Measurements from ENCODE around the gene SMARCD1. TPM values are rescaled to one million over a fixed set of nuclear protein-coding genes. Genes with fewer than 3 reads are reported as not detected.

SMARCD1 gene
- total RNA-seq, 1 donor from 2014 or later: 121 TPM

DNA sequence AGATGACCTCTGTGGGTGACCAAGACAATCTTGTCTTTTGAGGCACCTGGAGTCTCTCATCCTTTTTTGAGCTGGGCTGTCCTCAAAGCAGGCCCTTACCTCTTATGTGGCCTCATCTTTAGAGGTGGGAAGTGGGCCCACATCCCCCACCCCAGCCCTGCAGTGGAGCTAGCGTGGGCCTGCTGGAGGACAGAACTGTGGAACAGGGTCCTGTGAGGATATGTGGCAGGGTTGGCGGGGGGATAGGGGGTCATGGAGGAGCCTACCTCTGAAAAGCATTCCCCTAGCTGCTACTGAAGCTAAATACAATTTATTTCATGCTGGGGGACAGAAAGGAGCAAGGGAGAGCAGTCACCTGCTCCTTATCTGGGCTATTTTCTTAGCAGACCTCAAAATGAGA, 18.2 kb downstream of the SMARCD1 start:
- Mint-ChIP-seq H3K4me1 (peaks cover 31% of the 10 kb centered on the region), H3K9me3 (no peaks in the 10 kb centered on the region), H3K36me3 (peaks cover 21% of the 10 kb centered on the region), H3K27me3 (ENCODE audit: insufficient read depth, low read depth) (peaks cover 4% of the 10 kb centered on the region), H3K27ac (peak overlapping the region; percentile 2), H3K4me3 (no peak overlapping the region)
- no peak for DNase-seq (ENCODE audit: low spot score)
- Histone ChIP-seq H3K4me2 (no peak overlapping the region), H3K4me1 (peaks cover 8% of the 10 kb centered on the region), H3K9me3 (ENCODE audit: low read depth) (no peaks in the 10 kb centered on the region), H3K36me3 (no peaks in the 10 kb centered on the region), H3K27ac (no peak overlapping the region), H2AFZ (replicated peaks) (no peak overlapping the region), H3K4me3 (no peak overlapping the region), H3F3A (ENCODE audit: low read depth) (peaks cover 36% of the 10 kb centered on the region), H4K20me1 (ENCODE audit: low read depth) (peaks cover 10% of the 10 kb centered on the region), H3K9ac (no peak overlapping the region), H3K27me3 (no peaks in the 10 kb centered on the region), H3K79me2 (ENCODE audit: low read depth) (no peaks in the 10 kb centered on the region)
- no peak for TF ChIP-seq EZH2phosphoT487 (IDR thresholded peaks at IDR 0.05)

DNA sequence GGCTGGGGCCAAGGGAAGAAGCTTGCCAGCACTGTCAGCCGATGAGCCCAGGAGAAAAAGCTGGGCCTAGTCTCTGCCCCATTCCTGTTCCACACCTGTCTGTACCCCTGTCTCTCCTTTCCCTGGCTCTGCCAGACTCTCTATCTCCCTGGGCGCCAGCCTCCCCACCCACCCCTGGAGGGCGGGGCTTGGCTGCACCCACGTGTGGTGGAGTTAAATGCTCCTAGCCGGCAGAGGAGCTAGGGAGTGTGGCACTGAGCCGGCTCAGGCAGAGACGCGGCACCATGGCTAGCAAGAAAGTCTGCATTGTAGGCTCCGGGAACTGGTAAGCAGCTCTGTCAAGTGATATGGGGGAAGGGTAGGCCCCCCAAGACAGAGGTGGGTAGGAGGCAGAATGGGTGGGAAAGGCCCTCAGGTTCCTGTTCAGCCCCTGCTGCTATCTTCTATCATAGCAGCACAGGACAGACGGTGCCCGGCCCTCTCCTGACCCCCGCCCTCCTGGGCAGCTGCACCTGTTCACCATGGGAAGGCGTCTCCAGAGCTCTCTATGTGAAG, 18.7 kb downstream of the SMARCD1 start, which contains the start of gene GPD1:
Gene GPD1, plus strand, starts transcription at position 242 of the 555 bp plus-strand sequence. Its CDS starts 43 bp downstream, at position 285.
- Histone ChIP-seq H3K9ac (no peak within 1 kb of the TSS), H3K4me1 (peaks cover 8% of the 10 kb centered on the region), H4K20me1 (ENCODE audit: low read depth) (peaks cover 10% of the 10 kb centered on the region), H3K79me2 (ENCODE audit: low read depth) (no peaks in the 10 kb centered on the region), H3K36me3 (no peaks in the 10 kb centered on the region), H3K27me3 (no peaks in the 10 kb centered on the region), H3K9me3 (ENCODE audit: low read depth) (no peaks in the 10 kb centered on the region), H3F3A (ENCODE audit: low read depth) (peaks cover 31% of the 10 kb centered on the region), H3K27ac (no peak within 1 kb of the TSS), H3K4me2 (no peak within 1 kb of the TSS), H3K4me3 (no peak within 1 kb of the TSS), H2AFZ (replicated peaks) (no peak within 1 kb of the TSS)
- peak; percentile 68 for DNase-seq (ENCODE audit: low spot score)
- TF ChIP-seq, protein P1, sequence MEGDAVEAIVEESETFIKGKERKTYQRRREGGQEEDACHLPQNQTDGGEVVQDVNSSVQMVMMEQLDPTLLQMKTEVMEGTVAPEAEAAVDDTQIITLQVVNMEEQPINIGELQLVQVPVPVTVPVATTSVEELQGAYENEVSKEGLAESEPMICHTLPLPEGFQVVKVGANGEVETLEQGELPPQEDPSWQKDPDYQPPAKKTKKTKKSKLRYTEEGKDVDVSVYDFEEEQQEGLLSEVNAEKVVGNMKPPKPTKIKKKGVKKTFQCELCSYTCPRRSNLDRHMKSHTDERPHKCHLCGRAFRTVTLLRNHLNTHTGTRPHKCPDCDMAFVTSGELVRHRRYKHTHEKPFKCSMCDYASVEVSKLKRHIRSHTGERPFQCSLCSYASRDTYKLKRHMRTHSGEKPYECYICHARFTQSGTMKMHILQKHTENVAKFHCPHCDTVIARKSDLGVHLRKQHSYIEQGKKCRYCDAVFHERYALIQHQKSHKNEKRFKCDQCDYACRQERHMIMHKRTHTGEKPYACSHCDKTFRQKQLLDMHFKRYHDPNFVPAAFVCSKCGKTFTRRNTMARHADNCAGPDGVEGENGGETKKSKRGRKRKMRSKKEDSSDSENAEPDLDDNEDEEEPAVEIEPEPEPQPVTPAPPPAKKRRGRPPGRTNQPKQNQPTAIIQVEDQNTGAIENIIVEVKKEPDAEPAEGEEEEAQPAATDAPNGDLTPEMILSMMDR (IDR thresholded peaks at IDR 0.05): no peak
- TF ChIP-seq EZH2phosphoT487 (IDR thresholded peaks at IDR 0.05) (no peak), EZH2 (IDR thresholded peaks at IDR 0.05) (no peak)
- Mint-ChIP-seq H3K27ac (peak within 1 kb of the TSS; percentile 37), H3K27me3 (ENCODE audit: insufficient read depth, low read depth) (peaks cover 7% of the 10 kb centered on the region), H3K4me3 (no peak within 1 kb of the TSS), H3K4me1 (peaks cover 35% of the 10 kb centered on the region), H3K9me3 (no peaks in the 10 kb centered on the region), H3K36me3 (peaks cover 16% of the 10 kb centered on the region)

DNA sequence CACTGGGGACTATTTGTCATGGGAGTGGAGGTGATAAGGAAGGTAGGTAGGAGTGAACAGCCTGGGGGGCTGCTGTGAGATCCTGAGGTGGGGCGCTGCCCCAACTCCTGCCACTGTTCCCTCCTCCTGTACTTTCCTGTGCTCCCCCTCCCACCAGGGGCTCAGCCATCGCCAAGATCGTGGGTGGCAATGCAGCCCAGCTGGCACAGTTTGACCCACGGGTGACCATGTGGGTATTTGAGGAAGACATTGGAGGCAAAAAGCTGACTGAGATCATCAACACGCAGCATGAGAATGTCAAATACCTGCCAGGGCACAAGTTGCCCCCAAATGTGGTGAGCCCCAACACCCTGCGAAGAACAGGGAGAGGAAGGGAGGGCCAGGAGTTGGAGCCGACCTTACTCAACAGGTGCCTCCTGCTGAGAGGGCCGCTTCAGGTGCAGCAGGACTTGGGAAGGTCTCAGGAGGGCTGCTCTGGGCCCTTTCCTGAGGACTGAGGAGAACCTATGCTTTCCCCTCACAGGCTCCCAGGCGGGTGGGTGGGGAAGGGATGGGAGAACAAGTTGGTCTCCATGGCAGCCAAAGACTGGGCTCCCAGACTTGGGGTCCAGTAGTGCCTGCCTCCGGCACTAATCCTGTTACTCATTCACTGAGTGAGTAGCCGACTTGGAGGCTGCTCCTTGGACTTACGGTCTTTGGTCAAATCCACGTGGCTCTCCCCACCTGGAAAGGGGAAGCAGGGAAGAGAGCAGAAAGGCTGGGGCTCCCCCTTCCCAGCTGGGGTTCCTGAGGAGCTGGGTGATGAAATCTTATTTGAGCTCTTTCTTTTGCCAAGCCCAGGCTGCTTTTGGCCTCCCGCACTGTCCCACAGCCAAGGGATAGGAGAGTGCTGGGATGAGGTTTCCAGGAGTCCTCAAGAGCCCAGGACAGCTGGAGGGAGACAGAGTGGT, 19.6 kb downstream of the SMARCD1 start:
- Histone ChIP-seq H3K4me3 (no peak overlapping the region), H3F3A (ENCODE audit: low read depth) (peaks cover 23% of the 10 kb centered on the region), H3K27ac (no peak overlapping the region), H3K9me3 (ENCODE audit: low read depth) (no peaks in the 10 kb centered on the region), H3K4me2 (no peak overlapping the region), H3K79me2 (ENCODE audit: low read depth) (no peaks in the 10 kb centered on the region), H3K9ac (no peak overlapping the region), H2AFZ (replicated peaks) (no peak overlapping the region), H3K27me3 (no peaks in the 10 kb centered on the region), H3K36me3 (no peaks in the 10 kb centered on the region), H3K4me1 (peaks cover 10% of the 10 kb centered on the region), H4K20me1 (ENCODE audit: low read depth) (peaks cover 10% of the 10 kb centered on the region)
- Mint-ChIP-seq H3K9me3 (no peaks in the 10 kb centered on the region), H3K4me3 (no peak overlapping the region), H3K36me3 (peaks cover 7% of the 10 kb centered on the region), H3K4me1 (peaks cover 41% of the 10 kb centered on the region), H3K27ac (peak overlapping the region; percentile 82), H3K27me3 (ENCODE audit: insufficient read depth, low read depth) (peaks cover 11% of the 10 kb centered on the region)
- DNase-seq (ENCODE audit: low spot score): no peak
- TF ChIP-seq, protein P1 (IDR thresholded peaks at IDR 0.05): no peak
- TF ChIP-seq EZH2phosphoT487 (IDR thresholded peaks at IDR 0.05): no peak
- no peak for TF ChIP-seq EZH2 (IDR thresholded peaks at IDR 0.05)
